A549 (cell line): ENCODE results near the gene RUNX1.

Experiments
- CTCF ChIP-seq: fragments of >200 bp; sonication (Bioruptor Twin); formaldehyde crosslinking; IDR thresholded peaks from 3 replicates; pipeline ENCODE4 v1.5.1; 2016
- PBX3 ChIP-seq: IDR thresholded peaks from 2 replicates; pipeline ENCODE4 v1.6.1; 2012
- RAD21 ChIP-seq, 2 experiments: fragments of >200 bp in 1 of 2; sonication (Bioruptor Twin) in 1 of 2; formaldehyde crosslinking in 1 of 2; IDR thresholded peaks in 1 of 2; conservative IDR thresholded peaks in 1 of 2; 2 replicates in 1 of 2; 3 replicates in 1 of 2; pipeline ENCODE4 v1.6.1; 2012 to 2018; ENCODE audit warnings: inconsistent platforms in 1 of 2
- TF ChIP-seq, protein P1 (sequence below): fragments of >200 bp; sonication (Bioruptor Twin); formaldehyde crosslinking; IDR thresholded peaks from 2 replicates; pipeline ENCODE4 v1.6.1; 2016
- TF ChIP-seq, protein P2 (sequence below): fragments of 200-600 bp; sonication (generic); IDR thresholded peaks from 2 replicates; pipeline ENCODE4 v1.6.1; 2016; ENCODE audit warnings: antibody characterized with exemption, mild to moderate bottlenecking, moderate library complexity

DNA sequence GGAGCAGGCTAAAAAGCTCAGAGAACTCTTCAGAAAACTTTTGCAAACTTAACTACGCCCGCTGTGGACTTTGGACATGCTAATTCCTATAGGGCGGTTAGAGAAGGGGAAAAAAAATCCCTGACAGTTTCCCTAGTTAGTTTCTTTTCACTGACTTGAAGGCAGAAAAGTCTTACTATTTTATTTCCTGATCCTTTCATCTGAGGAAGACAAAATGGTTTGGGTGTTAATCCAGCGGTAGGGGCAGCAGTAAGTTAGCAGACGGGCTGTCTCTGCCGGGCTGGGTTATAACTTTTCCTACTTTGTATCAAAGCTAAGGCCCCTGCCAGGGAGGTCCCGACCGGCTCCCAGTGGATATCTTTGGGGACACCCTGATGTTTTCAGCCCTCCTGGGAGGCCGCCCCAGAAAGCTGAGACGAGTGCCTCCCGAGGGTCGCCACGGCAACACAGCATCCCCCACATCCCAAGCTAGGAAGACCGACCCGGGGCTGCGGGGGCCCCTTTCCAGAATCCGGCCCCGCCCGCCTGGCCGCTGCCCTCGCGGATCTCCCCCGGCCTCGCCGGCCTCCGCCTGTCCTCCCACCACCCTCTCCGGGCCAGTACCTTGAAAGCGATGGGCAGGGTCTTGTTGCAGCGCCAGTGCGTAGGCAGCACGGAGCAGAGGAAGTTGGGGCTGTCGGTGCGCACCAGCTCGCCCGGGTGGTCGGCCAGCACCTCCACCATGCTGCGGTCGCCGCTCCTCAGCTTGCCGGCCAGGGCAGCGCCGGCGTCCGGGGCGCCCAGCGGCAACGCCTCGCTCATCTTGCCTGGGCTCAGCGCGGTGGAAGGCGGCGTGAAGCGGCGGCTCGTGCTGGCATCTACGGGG lies 162.6 kb downstream of the RUNX1 start:
- TF ChIP-seq PBX3 (no peak), CTCF (no peak), RAD21 (conservative IDR thresholded peaks at IDR 0.05 in 1 of 2, IDR thresholded peaks at IDR 0.05 in 1 of 2) (no peak; a peak in 1 of 5 replicates)
- TF ChIP-seq, protein P1, sequence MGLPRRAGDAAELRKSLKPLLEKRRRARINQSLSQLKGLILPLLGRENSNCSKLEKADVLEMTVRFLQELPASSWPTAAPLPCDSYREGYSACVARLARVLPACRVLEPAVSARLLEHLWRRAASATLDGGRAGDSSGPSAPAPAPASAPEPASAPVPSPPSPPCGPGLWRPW, result no peak
- TF ChIP-seq, protein P2, sequence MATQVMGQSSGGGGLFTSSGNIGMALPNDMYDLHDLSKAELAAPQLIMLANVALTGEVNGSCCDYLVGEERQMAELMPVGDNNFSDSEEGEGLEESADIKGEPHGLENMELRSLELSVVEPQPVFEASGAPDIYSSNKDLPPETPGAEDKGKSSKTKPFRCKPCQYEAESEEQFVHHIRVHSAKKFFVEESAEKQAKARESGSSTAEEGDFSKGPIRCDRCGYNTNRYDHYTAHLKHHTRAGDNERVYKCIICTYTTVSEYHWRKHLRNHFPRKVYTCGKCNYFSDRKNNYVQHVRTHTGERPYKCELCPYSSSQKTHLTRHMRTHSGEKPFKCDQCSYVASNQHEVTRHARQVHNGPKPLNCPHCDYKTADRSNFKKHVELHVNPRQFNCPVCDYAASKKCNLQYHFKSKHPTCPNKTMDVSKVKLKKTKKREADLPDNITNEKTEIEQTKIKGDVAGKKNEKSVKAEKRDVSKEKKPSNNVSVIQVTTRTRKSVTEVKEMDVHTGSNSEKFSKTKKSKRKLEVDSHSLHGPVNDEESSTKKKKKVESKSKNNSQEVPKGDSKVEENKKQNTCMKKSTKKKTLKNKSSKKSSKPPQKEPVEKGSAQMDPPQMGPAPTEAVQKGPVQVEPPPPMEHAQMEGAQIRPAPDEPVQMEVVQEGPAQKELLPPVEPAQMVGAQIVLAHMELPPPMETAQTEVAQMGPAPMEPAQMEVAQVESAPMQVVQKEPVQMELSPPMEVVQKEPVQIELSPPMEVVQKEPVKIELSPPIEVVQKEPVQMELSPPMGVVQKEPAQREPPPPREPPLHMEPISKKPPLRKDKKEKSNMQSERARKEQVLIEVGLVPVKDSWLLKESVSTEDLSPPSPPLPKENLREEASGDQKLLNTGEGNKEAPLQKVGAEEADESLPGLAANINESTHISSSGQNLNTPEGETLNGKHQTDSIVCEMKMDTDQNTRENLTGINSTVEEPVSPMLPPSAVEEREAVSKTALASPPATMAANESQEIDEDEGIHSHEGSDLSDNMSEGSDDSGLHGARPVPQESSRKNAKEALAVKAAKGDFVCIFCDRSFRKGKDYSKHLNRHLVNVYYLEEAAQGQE, result no peak
